ENCODE results near the gene ZNF835.

Gene ZNF835

GRCh38 chr19:56623006-56623405 lies 48.6 kb downstream of the ZNF835 start:
- TF ChIP-seq CSRNP3 (CRISPR knock-in tag; IDR thresholded peaks at IDR 0.05): no peak
- no peak for TF ChIP-seq POU6F1 (CRISPR knock-in tag; IDR thresholded peaks at IDR 0.05; ENCODE audit: borderline replicate concordance, low read depth)
- TF ChIP-seq BACH2 (CRISPR knock-in tag; IDR thresholded peaks at IDR 0.05; ENCODE audit: borderline replicate concordance): no peak
- no peak for TF ChIP-seq GLIS3 (CRISPR knock-in tag; IDR thresholded peaks at IDR 0.05)
- no peak for TF ChIP-seq ZC3H10 (CRISPR knock-in tag; IDR thresholded peaks at IDR 0.05)
- no peak for TF ChIP-seq ISL1 (CRISPR knock-in tag; IDR thresholded peaks at IDR 0.05)
- no peak for TF ChIP-seq ZFP30 (CRISPR knock-in tag; IDR thresholded peaks at IDR 0.05)
- no peak for TF ChIP-seq ZFP3 (CRISPR knock-in tag; IDR thresholded peaks at IDR 0.05)
- TF ChIP-seq RARB (CRISPR knock-in tag; IDR thresholded peaks at IDR 0.05): no peak
- no peak for TF ChIP-seq ARNTL (CRISPR knock-in tag; IDR thresholded peaks at IDR 0.05; ENCODE audit: borderline replicate concordance, low read depth)
- no peak for TF ChIP-seq CREB5 (CRISPR knock-in tag; IDR thresholded peaks at IDR 0.05; ENCODE audit: low read depth)
- no peak for TF ChIP-seq PATZ1 (CRISPR knock-in tag; IDR thresholded peaks at IDR 0.05; ENCODE audit: borderline replicate concordance)
- no peak for TF ChIP-seq TCF4 (CRISPR knock-in tag; IDR thresholded peaks at IDR 0.05; ENCODE audit: borderline replicate concordance)
- TF ChIP-seq ESRRG (CRISPR knock-in tag; IDR thresholded peaks at IDR 0.05): no peak
- TF ChIP-seq OSR1 (CRISPR knock-in tag; IDR thresholded peaks at IDR 0.05): no peak
- no peak for TF ChIP-seq ZNF8 (CRISPR knock-in tag; IDR thresholded peaks at IDR 0.05)
- ATAC-seq: no peak

- no peak for ATAC-seq
- TF ChIP-seq ZNF8 (CRISPR knock-in tag; IDR thresholded peaks at IDR 0.05) (no peak), POU6F1 (CRISPR knock-in tag; IDR thresholded peaks at IDR 0.05; ENCODE audit: borderline replicate concordance, low read depth) (no peak), ZNF565 (CRISPR knock-in tag; conservative IDR thresholded peaks at IDR 0.05; ENCODE audit: low read depth) (no peak), ESRRG (CRISPR knock-in tag; IDR thresholded peaks at IDR 0.05) (no peak), CSRNP3 (CRISPR knock-in tag; IDR thresholded peaks at IDR 0.05) (no peak), TCF4 (CRISPR knock-in tag; IDR thresholded peaks at IDR 0.05; ENCODE audit: borderline replicate concordance) (no peak), PPARA (CRISPR knock-in tag; IDR thresholded peaks at IDR 0.05; ENCODE audit: borderline replicate concordance) (no peak), TOX (CRISPR knock-in tag; IDR thresholded peaks at IDR 0.05; ENCODE audit: borderline replicate concordance) (no peak), ZNF70 (CRISPR knock-in tag; IDR thresholded peaks at IDR 0.05) (no peak), ISL1 (CRISPR knock-in tag; IDR thresholded peaks at IDR 0.05) (no peak), ARNTL (CRISPR knock-in tag; IDR thresholded peaks at IDR 0.05; ENCODE audit: borderline replicate concordance, low read depth) (no peak), PATZ1 (CRISPR knock-in tag; IDR thresholded peaks at IDR 0.05; ENCODE audit: borderline replicate concordance) (no peak), BACH2 (CRISPR knock-in tag; IDR thresholded peaks at IDR 0.05; ENCODE audit: borderline replicate concordance) (no peak), TSHZ2 (CRISPR knock-in tag; IDR thresholded peaks at IDR 0.05) (no peak), SNAI2 (CRISPR knock-in tag; IDR thresholded peaks at IDR 0.05) (no peak), RARB (CRISPR knock-in tag; IDR thresholded peaks at IDR 0.05) (no peak), ZC3H10 (CRISPR knock-in tag; IDR thresholded peaks at IDR 0.05) (no peak), CREB5 (CRISPR knock-in tag; IDR thresholded peaks at IDR 0.05; ENCODE audit: low read depth) (no peak)
These were observed 49.2 kb downstream of the ZNF835 start for GRCh38 chr19:56622374-56622773.

All from SK-N-SH treated with all-trans-retinoic acid at 6 μM for 48 hours (cell line).